Skeletal muscle satellite cell (primary cell): ENCODE measurements around the gene ANO3.

Experiments used
- H3K27me3 ChIP-seq: 2 replicates; pipeline ENCODE4 v1.7.0; 2013; ENCODE audit warnings: low read length; ENCODE audit not compliant: control insufficient read depth, insufficient read depth
- H3K36me3 ChIP-seq: 2 replicates; pipeline ENCODE4 v1.7.0; 2013; ENCODE audit warnings: mild to moderate bottlenecking, control low read depth, low read length; ENCODE audit not compliant: insufficient read depth
- H3K4me1 ChIP-seq: 2 replicates; pipeline ENCODE4 v1.7.0; 2013; ENCODE audit warnings: low read length; ENCODE audit not compliant: control insufficient read depth, insufficient read depth
- H3K4me2 ChIP-seq: 2 replicates; pipeline ENCODE4 v1.7.0; 2013; ENCODE audit warnings: mild to moderate bottlenecking, low read length
- H3K4me3 ChIP-seq: 2 replicates; pipeline ENCODE4 v1.7.0; 2013; ENCODE audit warnings: low read length
- H3K9ac ChIP-seq: 2 replicates; pipeline ENCODE4 v1.7.0; 2013; ENCODE audit warnings: mild to moderate bottlenecking, low read depth, low read length, moderate library complexity
- H3K9me3 ChIP-seq: replicated peaks from 2 replicates; pipeline ENCODE4 v1.7.0; 2013; ENCODE audit warnings: mild to moderate bottlenecking, control low read depth, low read length

The ANO3 gene

DNA sequence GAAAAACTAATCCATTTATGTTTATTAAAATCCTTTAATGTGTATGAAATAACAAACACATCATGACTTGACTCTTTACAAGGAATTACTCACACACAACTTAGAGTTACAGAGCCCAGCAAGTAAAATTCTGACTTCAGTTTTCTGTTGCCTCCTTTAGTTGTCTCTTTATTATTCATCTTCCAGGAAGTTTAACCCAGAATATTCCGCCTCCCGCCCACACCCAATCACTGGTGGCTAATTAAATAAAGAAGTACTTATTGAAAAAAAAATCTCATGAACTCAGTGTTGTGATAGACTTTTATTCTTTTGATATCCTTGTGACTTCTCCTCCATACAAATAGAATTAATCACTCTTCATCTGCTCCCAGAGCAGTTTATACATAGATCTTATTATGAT, 178.2 kb downstream of the ANO3 start:
- no peaks in the 10 kb centered on the region for H3K36me3 ChIP-seq
- H3K4me2 ChIP-seq, result no peak overlapping the region
- H3K9me3 ChIP-seq, result no peaks in the 10 kb centered on the region
- H3K9ac ChIP-seq, result no peak overlapping the region
- H3K27me3 ChIP-seq, result peaks cover 8% of the 10 kb centered on the region
- no peak overlapping the region for H3K4me3 ChIP-seq
- H3K4me1 ChIP-seq, result no peaks in the 10 kb centered on the region

DNA sequence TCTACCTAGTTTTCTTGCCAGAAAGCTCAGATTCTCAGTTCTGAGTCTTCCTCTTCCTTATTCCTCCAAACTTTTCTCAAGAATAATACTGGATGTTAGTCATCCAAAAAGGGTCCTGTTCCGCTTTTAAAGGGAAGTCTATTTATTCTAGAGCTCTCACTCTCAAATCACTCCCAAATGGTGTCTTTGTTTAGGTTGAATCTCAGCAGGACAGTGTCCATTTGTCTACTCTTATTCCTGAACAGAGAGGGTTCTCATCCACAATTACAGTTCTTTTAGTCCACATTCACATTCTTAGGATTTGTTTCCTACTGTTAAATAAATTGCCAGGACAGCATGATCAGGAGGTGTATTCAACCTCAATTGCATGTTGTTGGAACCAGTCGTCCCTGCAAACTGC, 178.8 kb downstream of the ANO3 start:
- peaks cover 10% of the 10 kb centered on the region for H3K27me3 ChIP-seq
- H3K4me3 ChIP-seq, result no peak overlapping the region
- no peak overlapping the region for H3K4me2 ChIP-seq
- no peaks in the 10 kb centered on the region for H3K4me1 ChIP-seq
- H3K9ac ChIP-seq, result no peak overlapping the region
- H3K36me3 ChIP-seq, result no peaks in the 10 kb centered on the region
- no peaks in the 10 kb centered on the region for H3K9me3 ChIP-seq

GRCh38 chr11:26512196-26512595, 180.3 kb downstream of the ANO3 start:
- Histone ChIP-seq H3K4me1 (no peaks in the 10 kb centered on the region), H3K27me3 (peaks cover 17% of the 10 kb centered on the region), H3K9me3 (no peaks in the 10 kb centered on the region), H3K4me2 (no peak overlapping the region), H3K36me3 (no peaks in the 10 kb centered on the region), H3K4me3 (no peak overlapping the region), H3K9ac (no peak overlapping the region)

DNA sequence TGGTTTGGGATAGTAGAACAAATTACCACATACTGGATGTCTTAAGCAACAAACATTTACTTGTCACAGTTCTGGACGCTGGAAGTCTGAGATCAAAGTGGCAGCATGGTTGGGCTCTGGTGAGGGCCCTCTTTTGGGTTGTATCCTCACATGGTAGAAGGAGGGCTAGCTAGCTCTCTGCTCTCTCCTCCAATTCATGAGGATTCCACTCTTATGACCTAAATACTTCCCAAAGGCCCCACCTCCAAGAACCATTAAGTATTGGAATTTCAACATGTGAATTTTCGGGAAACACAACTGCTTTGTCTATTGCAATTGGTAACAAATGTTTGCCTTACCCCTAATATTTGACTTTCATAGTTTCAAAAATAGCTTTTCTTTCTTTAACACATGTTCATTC, 187.5 kb downstream of the ANO3 start:
- H3K4me2 ChIP-seq, result no peak overlapping the region
- no peaks in the 10 kb centered on the region for H3K4me1 ChIP-seq
- peaks cover 22% of the 10 kb centered on the region for H3K27me3 ChIP-seq
- H3K9ac ChIP-seq, result no peak overlapping the region
- no peaks in the 10 kb centered on the region for H3K9me3 ChIP-seq
- H3K36me3 ChIP-seq, result no peaks in the 10 kb centered on the region
- no peak overlapping the region for H3K4me3 ChIP-seq

- Histone ChIP-seq H3K4me2 (no peak overlapping the region), H3K36me3 (no peaks in the 10 kb centered on the region), H3K4me3 (no peak overlapping the region), H3K4me1 (no peaks in the 10 kb centered on the region), H3K9me3 (no peaks in the 10 kb centered on the region), H3K27me3 (peaks cover 9% of the 10 kb centered on the region), H3K9ac (no peak overlapping the region)
These were observed 191.1 kb downstream of the ANO3 start for GRCh38 chr11:26522912-26523610.

- Histone ChIP-seq H3K36me3 (no peaks in the 10 kb centered on the region), H3K9ac (no peak overlapping the region), H3K9me3 (no peaks in the 10 kb centered on the region)
These were observed 195.8 kb downstream of the ANO3 start for GRCh38 chr11:26527685-26528084.

GRCh38 chr11:26537341-26537740, 205.4 kb downstream of the ANO3 start:
- no peaks in the 10 kb centered on the region for H3K4me1 ChIP-seq
- no peak overlapping the region for H3K4me2 ChIP-seq
- no peaks in the 10 kb centered on the region for H3K27me3 ChIP-seq
- no peak overlapping the region for H3K9ac ChIP-seq
- no peaks in the 10 kb centered on the region for H3K9me3 ChIP-seq
- H3K4me3 ChIP-seq, result no peak overlapping the region
- H3K36me3 ChIP-seq, result no peaks in the 10 kb centered on the region

More at GRCh38 chr11:26527685-26528084, 195.8 kb downstream of the ANO3 start:
- H3K27me3 ChIP-seq, result no peaks in the 10 kb centered on the region
- no peak overlapping the region for H3K4me3 ChIP-seq
- no peak overlapping the region for H3K4me2 ChIP-seq
- no peaks in the 10 kb centered on the region for H3K4me1 ChIP-seq

DNA sequence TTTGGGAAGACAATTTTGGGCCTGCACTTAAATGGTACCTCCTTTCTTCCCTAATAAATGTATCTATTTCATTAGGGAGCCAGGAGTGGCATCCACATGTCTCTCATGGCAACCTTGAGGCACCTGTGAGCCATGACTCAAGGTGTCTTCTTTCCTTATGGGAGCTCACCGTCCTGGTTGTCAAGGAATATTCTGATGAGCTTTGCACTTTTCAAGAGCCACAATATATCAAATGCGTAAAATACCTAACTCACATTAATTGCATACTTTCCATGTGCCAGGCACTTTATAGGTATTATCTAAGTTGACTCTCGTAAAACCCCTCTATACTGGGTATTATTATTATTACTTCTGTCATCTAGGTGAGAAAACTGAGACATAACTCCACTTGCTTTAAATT, 207.6 kb downstream of the ANO3 start:
- H3K4me1 ChIP-seq, result no peaks in the 10 kb centered on the region
- H3K9ac ChIP-seq, result no peak overlapping the region
- H3K36me3 ChIP-seq, result no peaks in the 10 kb centered on the region
- H3K4me3 ChIP-seq, result no peak overlapping the region
- no peaks in the 10 kb centered on the region for H3K9me3 ChIP-seq
- H3K27me3 ChIP-seq, result no peaks in the 10 kb centered on the region
- no peak overlapping the region for H3K4me2 ChIP-seq

DNA sequence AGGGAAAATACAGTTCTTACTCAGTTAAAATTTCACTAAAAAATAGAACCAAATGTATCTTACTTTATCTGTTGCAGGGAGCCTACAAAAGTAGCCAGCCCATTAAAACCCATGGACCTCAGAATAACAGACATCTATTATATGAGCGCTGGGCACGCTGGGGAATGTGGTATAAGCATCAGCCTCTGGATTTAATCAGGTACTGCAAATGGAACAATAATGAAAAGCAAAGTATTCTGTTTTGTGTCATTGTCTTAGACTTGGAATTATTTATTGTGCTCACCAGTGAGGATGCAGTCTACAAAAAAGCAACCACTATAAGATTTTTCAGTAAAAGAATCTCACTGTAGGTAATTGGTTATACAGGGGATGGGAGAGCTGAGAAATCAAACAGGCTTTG, 209.9 kb downstream of the ANO3 start:
- Histone ChIP-seq H3K4me1 (no peaks in the 10 kb centered on the region), H3K4me3 (no peak overlapping the region), H3K27me3 (no peaks in the 10 kb centered on the region), H3K9me3 (no peaks in the 10 kb centered on the region), H3K9ac (no peak overlapping the region), H3K36me3 (no peaks in the 10 kb centered on the region), H3K4me2 (no peak overlapping the region)

DNA sequence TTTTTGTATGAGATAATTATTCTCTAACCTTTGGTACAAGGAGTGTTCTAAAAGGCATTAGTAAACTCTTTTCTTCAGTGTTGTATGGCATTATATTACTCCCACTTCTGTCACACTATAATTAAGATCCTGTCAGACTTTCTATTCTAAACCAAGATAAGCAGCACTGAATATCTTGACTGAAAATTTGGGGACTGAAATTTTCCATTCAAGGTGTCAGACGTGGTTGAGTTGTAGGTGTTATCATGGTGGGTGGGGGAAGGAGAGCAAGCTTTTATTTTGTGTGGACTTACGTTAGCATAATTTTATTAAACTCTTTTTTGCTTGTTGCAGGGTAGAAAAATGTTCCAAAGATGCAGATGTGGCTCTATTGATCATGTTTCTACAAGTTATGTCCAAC, 217.2 kb downstream of the ANO3 start:
- peaks cover 4% of the 10 kb centered on the region for H3K27me3 ChIP-seq
- H3K9me3 ChIP-seq, result no peaks in the 10 kb centered on the region
- no peak overlapping the region for H3K9ac ChIP-seq
- H3K36me3 ChIP-seq, result no peaks in the 10 kb centered on the region
- no peak overlapping the region for H3K4me3 ChIP-seq
- no peaks in the 10 kb centered on the region for H3K4me1 ChIP-seq
- H3K4me2 ChIP-seq, result no peak overlapping the region

GRCh38 chr11:26550022-26550421, 218.1 kb downstream of the ANO3 start:
- H3K4me2 ChIP-seq, result no peak overlapping the region
- no peaks in the 10 kb centered on the region for H3K4me1 ChIP-seq
- H3K9ac ChIP-seq, result no peak overlapping the region
- H3K36me3 ChIP-seq, result no peaks in the 10 kb centered on the region
- peaks cover 9% of the 10 kb centered on the region for H3K27me3 ChIP-seq
- no peaks in the 10 kb centered on the region for H3K9me3 ChIP-seq
- no peak overlapping the region for H3K4me3 ChIP-seq

DNA sequence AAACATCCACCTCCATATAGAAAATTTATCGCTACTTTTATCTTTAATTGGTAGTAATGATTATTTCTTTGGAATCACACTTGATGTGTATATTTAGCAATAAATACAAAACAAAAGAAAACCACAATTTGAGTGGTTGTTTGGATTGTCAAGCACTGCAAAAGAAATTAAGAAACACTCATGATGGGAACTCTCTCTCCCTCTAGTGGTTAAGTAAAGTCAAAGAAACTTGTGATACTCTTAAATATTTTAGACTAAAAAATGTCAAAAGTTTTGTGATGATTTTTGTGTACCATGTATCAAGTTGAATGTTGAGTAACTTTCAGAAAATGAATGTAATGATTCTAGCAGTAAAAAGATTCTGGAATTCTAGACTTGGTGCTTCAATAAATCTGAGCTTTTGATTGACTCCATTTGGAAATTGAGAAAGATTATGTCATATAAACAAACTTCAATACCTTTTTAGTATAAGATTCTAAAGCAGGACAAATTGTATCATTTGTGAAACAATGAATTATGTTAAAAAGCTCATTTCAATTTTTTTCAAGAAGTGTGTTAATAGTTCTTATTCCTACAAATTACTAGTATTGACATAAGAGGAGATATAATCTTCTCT, 219.4 kb downstream of the ANO3 start:
- H3K9me3 ChIP-seq, result no peaks in the 10 kb centered on the region
- no peak overlapping the region for H3K9ac ChIP-seq
- no peaks in the 10 kb centered on the region for H3K36me3 ChIP-seq
- no peak overlapping the region for H3K4me3 ChIP-seq
- no peak overlapping the region for H3K4me2 ChIP-seq
- no peaks in the 10 kb centered on the region for H3K4me1 ChIP-seq
- peaks cover 13% of the 10 kb centered on the region for H3K27me3 ChIP-seq
